ENCODE data around the gene TLE7.

Gene TLE7

DNA sequence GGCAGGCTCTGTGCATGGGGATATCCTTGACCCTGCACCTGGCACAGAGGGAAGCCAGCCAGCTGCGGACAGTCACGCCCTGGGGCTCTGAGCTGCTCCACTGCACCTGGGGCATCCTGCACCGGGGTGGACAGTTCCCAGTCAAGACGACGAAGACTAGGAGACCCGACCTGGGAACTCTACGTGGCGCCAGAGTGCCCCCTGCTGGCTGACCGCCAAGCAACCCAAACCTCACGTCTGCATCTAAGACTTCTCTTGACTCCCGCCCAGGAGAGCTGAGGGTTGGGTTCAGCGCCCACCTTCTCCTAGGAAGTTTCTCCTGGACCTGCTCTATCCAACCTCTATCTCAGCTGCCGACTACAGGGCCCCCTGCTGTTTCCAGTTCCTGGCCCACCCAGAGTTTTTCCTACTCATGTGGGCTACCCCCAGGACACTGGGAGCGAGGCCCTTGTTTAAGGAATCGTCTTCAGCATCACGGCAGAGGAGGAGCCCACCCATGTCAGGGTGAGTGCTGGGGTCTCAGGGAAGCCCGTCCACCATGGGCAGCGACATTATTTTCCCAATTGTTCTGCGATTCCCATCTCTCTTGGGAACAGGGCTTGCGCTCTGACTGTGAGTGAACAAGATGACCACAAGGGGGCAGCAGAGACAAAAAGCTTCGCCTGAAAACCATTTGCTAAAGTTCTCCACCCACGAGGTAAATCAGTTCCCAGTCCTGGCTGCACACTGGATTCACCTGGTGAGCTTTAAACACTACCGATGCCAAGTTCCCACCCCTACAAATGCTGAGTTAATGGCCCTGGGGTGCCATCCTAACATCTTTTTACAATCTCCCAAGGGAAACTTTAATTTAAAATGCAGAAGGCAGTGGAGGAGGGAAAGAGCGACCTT lies 29.3 kb downstream of the TLE7 start:
- DNase-seq (ENCODE audit: low spot score), result peak; percentile 73

DNA sequence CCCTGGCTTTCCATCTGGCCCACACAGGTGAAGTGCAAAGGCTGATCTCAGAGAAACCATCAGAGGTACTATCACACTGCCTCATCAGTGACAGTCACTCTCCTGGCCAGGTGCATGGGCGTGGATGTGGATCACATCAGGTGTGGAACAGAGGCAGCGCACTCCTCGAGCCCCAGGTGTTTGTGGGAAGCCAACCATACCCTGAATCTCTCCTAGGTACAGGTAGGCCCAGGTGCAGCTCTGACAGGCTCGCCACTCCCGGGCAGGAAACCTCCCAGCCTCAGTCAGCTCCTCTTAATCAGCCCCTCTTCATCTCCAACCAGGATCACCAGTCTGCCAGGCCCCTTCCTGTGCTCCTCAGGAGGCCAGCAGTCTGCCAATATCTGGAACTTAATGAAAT lies 31.7 kb downstream of the TLE7 start:
- DNase-seq (ENCODE audit: low spot score), result no peak

DNA sequence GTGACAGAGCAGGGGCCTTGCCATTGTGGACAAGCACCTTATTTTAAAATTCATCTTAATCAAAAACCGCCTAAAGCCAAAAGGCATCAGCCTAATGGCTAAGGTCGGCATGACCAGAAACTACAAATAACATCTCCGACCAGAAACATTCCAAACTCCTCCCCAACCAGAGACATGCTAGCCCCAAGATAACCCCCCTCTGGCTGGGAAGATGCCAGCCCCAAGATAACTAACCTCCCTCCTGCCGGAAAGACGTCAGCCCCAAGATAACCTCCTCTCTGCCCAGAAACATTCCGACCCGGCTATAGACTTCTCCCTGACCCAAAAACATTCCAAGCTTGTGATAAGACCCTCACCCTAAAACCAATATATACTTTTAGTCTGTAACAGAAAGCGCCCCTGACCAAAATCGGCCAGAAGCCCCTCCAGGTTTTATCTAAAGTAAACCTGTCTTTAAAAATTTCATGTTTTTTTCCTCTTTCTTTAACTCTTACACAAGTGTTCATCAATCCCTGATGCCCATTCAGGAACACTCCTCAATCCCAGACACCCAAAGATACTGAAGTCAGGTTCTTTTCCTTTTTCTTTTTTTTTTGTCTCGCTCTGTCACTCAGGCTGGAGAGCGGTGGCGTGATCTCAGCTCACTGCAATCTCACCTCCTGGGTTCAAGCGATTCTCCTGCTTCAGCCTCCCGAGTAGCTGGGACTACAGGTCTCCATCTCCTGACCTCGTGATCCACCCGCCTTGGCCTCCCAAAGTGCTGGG lies 32.7 kb downstream of the TLE7 start:
- no peak for DNase-seq (ENCODE audit: low spot score)

DNA sequence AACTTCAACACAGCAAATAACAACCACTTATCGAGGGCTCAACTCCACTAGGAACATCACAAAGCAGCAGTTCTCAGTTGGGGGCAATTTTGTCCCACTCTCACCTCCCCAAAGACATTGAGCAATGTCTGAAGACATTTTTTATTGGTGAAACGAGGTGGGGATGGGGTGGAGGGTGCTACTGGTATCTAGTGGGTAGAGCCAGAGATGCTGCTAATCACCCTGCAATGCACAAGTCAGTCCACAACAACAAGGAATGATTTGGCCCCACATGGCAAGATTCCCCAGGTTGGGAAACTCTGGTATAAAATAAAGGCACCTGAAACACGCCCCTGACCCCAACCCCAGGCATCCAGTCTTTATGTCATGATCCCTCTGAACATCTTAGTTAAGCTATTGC lies 33.3 kb downstream of the TLE7 start:
- no peak for DNase-seq (ENCODE audit: low spot score)

DNA sequence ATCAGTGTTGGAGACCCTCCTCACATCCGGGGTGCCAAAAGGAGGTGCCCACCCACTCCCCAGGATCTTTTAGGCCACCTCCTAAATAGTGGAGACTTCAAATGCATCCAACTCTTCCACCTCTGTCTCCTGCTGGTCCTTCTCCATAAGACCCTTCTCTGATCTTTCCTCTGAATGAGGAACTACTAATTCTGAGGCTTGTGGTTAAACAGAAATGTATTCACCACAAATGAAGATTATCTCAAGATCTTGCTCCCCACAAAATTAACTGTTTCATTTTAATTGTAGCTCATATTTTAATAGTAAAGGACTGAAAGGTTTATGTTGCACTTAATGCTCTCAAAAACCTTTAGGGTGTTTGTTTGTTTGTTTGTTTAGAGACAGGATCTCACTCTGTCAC lies 34.1 kb downstream of the TLE7 start:
- DNase-seq (ENCODE audit: low spot score), result no peak

DNA sequence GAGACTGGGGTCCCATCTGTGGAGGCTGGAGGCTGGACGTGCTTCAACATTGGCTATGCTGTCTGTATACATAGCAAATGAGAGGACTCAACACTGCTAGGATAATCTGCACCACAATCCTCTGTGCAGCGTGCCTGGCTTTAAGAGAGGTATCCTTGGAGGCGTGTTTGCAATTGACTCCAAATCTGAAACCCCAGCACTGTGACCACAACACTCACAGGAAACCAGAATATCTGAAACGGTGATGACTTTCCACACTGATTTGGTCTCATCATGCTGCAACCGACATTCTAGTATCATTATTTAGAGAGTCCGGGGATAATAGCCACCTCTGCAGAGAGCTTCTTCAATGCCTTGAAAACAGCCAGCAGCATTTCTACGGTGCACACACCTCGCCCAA lies 35.1 kb downstream of the TLE7 start:
- DNase-seq (ENCODE audit: low spot score), result no peak

DNA sequence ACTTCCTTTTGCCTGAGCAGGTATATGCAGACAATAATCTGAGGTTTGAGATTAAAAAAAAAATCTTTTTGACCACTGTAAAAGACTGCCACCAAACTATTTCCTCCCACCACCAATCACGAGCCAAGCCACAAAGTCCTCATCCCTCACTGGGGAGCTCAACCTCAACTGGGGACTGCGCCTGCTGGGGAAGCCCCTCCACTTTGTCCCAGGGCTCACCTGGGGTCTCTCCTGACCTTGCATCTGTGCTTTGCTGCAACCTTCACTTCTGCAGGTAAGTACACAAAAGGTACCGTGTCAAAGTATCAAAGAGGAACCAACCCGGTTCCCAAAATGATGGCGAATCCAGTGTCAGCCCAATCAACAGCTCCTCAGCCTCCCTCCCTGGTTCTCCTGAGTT lies 35.5 kb downstream of the TLE7 start:
- DNase-seq (ENCODE audit: low spot score), result no peak

DNA sequence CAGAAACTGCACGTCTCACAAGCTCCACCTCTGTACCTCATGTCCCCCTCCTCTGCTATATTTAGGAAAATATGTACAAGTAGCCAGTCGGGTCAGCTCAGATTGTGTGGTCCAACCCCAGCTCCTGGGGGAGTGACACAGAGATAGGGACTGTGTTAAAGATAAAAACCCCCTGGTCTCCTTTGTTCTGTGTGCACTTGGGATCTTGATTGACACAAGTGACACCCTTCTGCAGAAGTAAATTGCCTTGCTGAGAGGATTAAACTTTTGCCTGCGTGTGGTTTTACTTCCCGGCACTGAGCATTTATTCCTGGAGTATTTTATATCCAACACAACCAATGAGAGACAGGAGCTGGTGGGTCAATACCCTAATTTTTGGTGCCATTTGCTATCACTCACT lies 37.5 kb downstream of the TLE7 start:
- no peak for DNase-seq (ENCODE audit: low spot score)

DNA sequence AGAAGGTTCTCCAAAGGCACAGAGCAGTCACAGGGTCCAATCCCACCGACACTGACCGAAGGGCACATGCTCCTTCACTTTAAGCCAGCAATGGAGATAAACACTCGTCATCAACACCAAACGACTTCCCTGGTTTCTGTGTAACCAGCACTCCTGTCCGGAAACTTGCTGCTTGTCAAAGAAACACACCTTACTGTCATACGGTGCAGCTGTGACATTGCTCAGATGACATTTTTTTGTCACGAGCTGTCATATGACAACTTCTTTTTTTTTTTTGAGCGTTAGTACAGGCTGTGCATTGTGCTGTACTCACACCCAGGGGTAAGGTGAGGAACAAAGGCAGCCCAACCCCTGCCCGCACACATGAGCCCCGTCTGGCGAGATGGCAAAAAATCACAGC lies 39.2 kb downstream of the TLE7 start:
- no peak for DNase-seq (ENCODE audit: low spot score)

DNA sequence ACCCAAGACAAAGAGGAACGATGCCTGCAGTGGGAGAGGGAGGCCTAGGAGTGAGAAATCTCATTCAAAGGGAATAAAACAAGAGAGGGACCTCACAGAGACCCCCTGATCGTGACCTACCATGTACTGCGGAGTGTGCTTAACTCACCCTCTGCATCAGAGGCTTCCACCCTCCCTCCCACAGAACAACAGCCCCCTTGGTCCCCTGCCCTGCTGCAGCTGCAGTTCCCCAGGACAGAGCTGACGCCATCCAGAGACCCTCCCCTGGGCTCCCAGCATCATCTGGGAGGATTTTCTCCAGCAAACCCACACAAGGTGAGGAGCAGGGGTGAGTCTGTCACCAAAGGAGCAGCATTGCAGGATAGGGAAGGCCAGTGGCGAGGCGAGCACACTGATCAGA lies 39.8 kb downstream of the TLE7 start:
- no peak for DNase-seq (ENCODE audit: low spot score)

DNA sequence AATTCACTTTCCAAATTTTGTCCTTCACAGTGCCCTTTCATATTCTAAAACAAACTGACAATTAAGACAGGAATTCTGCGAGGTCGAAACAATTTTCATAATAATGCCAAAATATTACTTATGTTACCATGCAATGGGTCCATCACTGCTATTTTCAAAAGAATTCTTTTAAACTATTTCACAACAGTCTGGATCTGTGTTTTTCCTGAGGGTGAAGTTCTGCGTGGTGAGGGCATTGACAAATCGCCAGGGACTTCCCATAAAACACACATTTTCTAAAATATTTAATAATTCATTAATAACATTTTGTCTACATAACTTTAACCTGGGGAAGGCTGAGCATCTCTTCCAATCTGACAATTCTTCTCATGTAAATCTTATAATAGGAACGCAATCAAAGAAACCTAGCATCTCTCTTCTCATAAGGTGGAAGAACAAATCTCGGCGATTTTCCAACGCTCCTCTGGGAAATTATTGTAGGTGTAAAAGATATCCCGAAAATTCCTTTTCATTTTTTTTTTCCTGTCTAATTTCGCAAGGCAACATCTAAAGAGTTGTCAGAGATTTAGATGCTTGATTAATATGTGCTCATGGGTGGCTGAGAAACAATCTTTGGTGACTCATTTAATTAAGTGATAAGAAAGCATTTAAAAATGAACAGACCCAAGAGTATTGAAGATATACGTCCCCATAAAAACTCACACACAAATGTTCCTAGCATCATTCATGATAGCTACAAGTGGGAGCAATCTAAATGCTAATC lies 41.9 kb downstream of the TLE7 start:
- DNase-seq (ENCODE audit: low spot score), result no peak

DNA sequence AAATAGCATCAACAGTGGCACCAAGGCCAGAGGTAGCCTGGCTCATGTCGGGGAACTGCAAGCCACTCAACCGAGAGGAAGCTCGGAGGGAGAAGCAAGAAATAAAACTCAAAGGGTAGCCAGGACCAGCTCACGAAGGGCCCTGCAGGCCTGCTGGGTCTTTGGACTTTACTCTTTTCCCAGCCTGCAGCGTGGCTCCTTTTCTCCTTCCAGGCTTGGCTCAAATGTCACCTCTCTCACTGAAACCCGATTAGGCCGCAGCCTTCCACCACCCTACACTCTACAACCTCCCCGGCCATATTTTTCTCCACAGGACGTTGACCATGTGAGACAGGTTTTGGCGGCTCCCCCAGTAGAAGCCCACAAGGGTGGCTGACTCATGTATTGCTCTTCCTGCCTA lies 45.3 kb downstream of the TLE7 start:
- no peak for DNase-seq (ENCODE audit: low spot score)

DNA sequence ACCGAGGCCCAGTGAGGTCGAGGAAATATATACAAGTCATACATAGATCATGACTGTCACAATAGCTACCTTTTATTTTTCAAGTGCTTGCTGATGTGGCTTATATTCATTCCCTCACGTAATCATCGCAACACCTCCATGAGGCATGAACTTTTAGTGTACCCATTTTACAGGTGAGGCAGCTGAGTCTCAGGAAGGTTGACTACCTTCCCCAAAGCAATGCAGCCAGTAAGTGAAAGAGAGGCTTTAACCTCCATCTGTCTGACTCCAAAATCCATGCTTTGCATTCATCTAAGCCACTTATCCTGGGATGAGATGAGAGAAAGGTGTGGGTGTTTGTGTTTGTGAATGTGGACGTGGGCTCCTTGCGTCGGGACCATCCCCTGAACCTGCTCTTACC lies 52.5 kb downstream of the TLE7 start:
- DNase-seq (ENCODE audit: low spot score), result no peak

DNA sequence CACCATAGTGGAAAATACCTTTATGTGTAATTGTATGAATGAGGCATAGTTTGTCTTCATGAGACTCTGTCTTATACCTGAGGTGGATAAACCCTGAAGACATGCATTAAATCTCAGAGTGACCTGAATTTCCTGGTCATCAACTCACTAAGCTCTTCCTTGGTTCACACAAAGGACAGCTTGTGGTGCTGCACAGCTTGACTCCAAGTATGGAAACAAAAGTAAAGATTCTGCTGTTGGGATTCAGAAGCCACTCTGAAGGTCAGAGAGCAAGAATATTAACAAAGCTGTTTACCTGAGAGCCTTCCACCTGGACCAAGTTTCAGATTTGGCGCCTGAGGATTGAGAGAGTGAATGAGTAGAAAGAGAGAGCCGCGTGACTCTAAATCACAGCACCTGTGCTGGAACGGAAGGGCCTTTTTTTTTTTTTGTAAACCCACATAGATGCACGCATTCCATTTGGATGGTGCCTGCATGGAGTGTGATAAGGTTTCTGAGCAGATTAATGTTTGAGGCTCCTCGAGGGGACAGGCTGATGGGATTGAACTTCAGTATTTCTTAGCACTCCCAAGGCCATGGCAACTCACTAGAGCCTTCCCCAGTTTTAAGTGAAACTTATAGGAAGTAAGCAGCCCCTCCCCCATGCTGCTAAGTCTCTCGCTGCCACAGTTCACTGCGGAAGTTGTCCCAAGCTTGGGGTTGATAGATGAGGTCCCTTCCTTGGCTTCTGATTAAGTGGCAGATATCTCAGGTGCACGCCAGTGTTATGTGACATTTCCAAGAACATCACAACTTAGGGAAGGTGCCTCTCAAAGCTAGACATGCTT lies 54.6 kb downstream of the TLE7 start:
- no peak for DNase-seq (ENCODE audit: low spot score)

DNA sequence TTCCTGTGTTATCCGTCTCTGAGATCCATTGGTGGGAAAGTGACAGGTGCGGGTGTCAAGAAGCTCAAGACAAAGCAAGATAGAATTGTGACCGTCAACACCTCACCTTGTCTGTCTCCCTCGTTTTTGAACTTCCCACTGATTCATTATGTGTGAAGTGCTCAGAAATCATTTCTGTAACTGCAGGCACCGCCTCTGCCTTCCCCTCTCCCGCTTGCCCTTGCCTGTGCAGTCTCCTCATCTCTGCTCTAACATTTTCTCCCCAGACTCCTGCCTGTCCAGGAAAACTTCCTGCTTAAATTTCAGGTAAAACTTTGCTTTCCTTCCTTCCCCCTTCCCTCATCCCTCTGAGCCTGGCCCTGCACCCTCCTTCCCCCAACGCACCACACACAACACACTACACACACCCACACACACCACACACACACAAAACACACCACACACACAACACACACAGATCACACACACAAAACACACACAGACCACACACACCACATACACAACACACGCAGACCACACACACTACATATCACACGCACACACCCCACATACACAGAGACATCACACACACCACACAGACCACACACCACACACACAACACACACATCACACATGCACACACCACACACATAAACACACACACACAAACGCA lies 57.7 kb downstream of the TLE7 start:
- DNase-seq (ENCODE audit: low spot score), result peak; percentile 24

DNA sequence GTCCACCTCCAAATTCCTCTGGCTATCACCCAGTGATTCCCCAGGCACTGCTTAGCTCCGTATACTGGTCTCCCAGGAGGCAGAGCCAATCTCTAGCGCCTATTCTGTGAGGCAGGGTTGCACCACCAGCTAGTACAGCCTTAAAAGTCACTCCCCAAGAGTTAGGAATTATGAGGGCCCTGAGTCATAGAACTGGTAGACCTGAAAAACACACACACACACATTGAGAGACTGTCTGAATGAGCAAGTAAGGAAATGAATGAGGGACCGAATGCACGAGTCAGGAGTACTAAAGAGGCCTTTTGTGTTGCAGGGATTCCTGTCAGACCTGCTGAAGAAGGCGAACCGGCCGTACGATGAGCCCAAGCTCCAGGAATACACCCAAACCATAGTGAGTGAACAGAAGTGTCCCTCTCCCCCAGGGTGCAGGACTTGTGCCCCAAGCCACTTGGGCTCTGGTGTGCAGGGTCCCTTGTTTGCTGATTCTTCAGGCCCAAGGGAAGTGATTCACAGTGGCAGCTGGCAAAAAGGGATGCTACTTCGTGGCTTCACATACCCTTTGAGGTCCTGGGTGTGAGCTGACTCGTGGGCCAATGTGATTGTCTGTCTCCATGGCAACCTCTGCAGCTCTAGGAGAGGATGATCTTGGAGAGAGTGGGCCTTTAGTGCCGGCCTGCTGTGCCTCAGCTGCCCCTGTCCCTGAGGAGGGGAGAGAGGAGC lies 58.6 kb downstream of the TLE7 start:
- DNase-seq (ENCODE audit: low spot score), result peak; percentile 41

DNA sequence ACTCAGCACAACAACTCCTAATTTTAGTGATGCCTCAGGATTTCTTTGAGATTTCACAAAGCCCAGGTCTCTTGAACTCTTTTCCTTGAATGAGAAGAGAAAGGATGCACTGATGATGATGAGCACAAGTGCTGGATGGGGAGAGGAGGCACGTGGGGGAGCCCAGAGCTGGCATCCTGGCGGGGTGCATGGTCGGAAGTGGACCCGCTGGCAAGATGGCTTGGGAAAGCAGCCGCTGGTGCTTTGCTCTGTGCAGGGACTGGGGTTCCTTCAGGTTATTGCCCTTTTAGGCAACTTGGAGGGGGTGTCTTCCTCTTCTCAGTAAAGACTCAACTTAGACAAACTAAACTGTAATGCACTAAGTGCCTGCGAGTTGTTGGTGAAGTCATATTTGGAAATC lies 61.0 kb downstream of the TLE7 start:
- no peak for DNase-seq (ENCODE audit: low spot score)

Measured in NAMALWA (cell line).